Suprapubic skin (tissue), 4 donors: ENCODE results near the gene CFAP100.

ENCODE experiments used
- CTCF ChIP-seq, 2 donors: fragments of 200-600 bp in 1 of 2; fragments of 450-650 bp in 1 of 2; sonication (generic) in 1 of 2; IDR thresholded peaks; one replicate each; pipeline ENCODE4 v1.5.1; 2016 to 2019; ENCODE audit warnings: antibody characterized with exemption in 2 of 2, mild to moderate bottlenecking in 1 of 2, moderate library complexity in 1 of 2
- POLR2A ChIP-seq, 2 donors: fragments of 450-650 bp; IDR thresholded peaks; one replicate each; pipeline ENCODE4 v1.6.1; 2017; ENCODE audit warnings: antibody characterized with exemption in 2 of 2, mild to moderate bottlenecking in 2 of 2, moderate library complexity in 2 of 2
- POLR2AphosphoS5 ChIP-seq, 3 donors: sonication (generic); formaldehyde crosslinking; IDR thresholded peaks; one replicate each; pipeline ENCODE4 v1.6.1; 2017; ENCODE audit warnings: antibody characterized with exemption in 3 of 3

GRCh38 chr3:126442856-126443242 lies 48.1 kb downstream of the CFAP100 start:
- TF ChIP-seq CTCF (IDR thresholded peaks at IDR 0.05) (no peak), POLR2A (IDR thresholded peaks at IDR 0.05) (no peak), POLR2AphosphoS5 (IDR thresholded peaks at IDR 0.05) (no peak)
